ENCODE data around the gene NCAPD2.
A peak's percentile ranks its signal among the peaks of the same experiment; 100 is the strongest.

NCAPD2 gene

GRCh38 chr12:6530576-6531260 lies 36.8 kb downstream of the NCAPD2 start:
- no peak overlapping the region for H3K9ac ChIP-seq (ENCODE audit: low read depth, low read length)
- H3K36me3 ChIP-seq (ENCODE audit: insufficient read depth, low read length): peaks cover 71% of the 10 kb centered on the region
- no peaks in the 10 kb centered on the region for H3K27me3 ChIP-seq (ENCODE audit: insufficient read depth, low read length)
- H3K4me3 ChIP-seq (ENCODE audit: low read length): no peak overlapping the region
- peaks cover 14% of the 10 kb centered on the region for H3K4me1 ChIP-seq (ENCODE audit: insufficient read depth, low read length)
- H3K27ac ChIP-seq (ENCODE audit: low read depth, low read length): no peak overlapping the region
- 96% methylated on average over 18 of the region's 18 CpGs for WGBS
- H3K9me3 ChIP-seq (ENCODE audit: insufficient read depth, low read depth, low read length): no peaks in the 10 kb centered on the region

- Histone ChIP-seq H3K36me3 (ENCODE audit: insufficient read depth, low read length) (peaks cover 71% of the 10 kb centered on the region), H3K27ac (ENCODE audit: low read depth, low read length) (peak overlapping the region; percentile 99), H3K27me3 (ENCODE audit: insufficient read depth, low read length) (no peaks in the 10 kb centered on the region), H3K9ac (ENCODE audit: low read depth, low read length) (peak overlapping the region; percentile 99), H3K9me3 (ENCODE audit: insufficient read depth, low read depth, low read length) (no peaks in the 10 kb centered on the region), H3K4me1 (ENCODE audit: insufficient read depth, low read length) (peaks cover 20% of the 10 kb centered on the region), H3K4me3 (ENCODE audit: low read length) (peak overlapping the region; percentile 97)
- WGBS: 35% methylated on average over 20 of the region's 20 CpGs
Observed at GRCh38 chr12:6532051-6532926, 38.4 kb downstream of the NCAPD2 start.

GRCh38 chr12:6532927-6533652 lies 39.2 kb downstream of the NCAPD2 start:
- Histone ChIP-seq H3K9ac (ENCODE audit: low read depth, low read length) (peak overlapping the region; percentile 99), H3K36me3 (ENCODE audit: insufficient read depth, low read length) (peaks cover 71% of the 10 kb centered on the region)

GRCh38 chr12:6533653-6533922 lies 39.7 kb downstream of the NCAPD2 start:
- Histone ChIP-seq H3K9me3 (ENCODE audit: insufficient read depth, low read depth, low read length) (no peaks in the 10 kb centered on the region), H3K4me3 (ENCODE audit: low read length) (peak overlapping the region; percentile 97), H3K27me3 (ENCODE audit: insufficient read depth, low read length) (no peaks in the 10 kb centered on the region), H3K36me3 (ENCODE audit: insufficient read depth, low read length) (peaks cover 71% of the 10 kb centered on the region), H3K27ac (ENCODE audit: low read depth, low read length) (peak overlapping the region; percentile 99), H3K4me1 (ENCODE audit: insufficient read depth, low read length) (peaks cover 20% of the 10 kb centered on the region), H3K9ac (ENCODE audit: low read depth, low read length) (peak overlapping the region; percentile 99)
- 2% methylated on average over 8 of the region's 9 CpGs for WGBS

More at GRCh38 chr12:6532927-6533652, 39.2 kb downstream of the NCAPD2 start:
- no peaks in the 10 kb centered on the region for H3K9me3 ChIP-seq (ENCODE audit: insufficient read depth, low read depth, low read length)
- H3K27me3 ChIP-seq (ENCODE audit: insufficient read depth, low read length): no peaks in the 10 kb centered on the region
- peak overlapping the region; percentile 99 for H3K27ac ChIP-seq (ENCODE audit: low read depth, low read length)
- WGBS: 3% methylated on average over 14 of the region's 14 CpGs
- H3K4me3 ChIP-seq (ENCODE audit: low read length): peak overlapping the region; percentile 97
- peaks cover 20% of the 10 kb centered on the region for H3K4me1 ChIP-seq (ENCODE audit: insufficient read depth, low read length)

GRCh38 chr12:6533923-6534694 lies 40.2 kb downstream of the NCAPD2 start, which contains the start of gene GAPDH:
Gene GAPDH (plus strand): TSS chr12:6534517. CDS start chr12:6534833, 316 bp downstream.
- under 1% methylated on average over 62 of the region's 62 CpGs for WGBS
- H3K4me3 ChIP-seq (ENCODE audit: low read length): peak within 1 kb of the TSS; percentile 97
- no peaks in the 10 kb centered on the region for H3K9me3 ChIP-seq (ENCODE audit: insufficient read depth, low read depth, low read length)
- H3K27me3 ChIP-seq (ENCODE audit: insufficient read depth, low read length): no peaks in the 10 kb centered on the region
- H3K27ac ChIP-seq (ENCODE audit: low read depth, low read length): peak within 1 kb of the TSS; percentile 99
- H3K9ac ChIP-seq (ENCODE audit: low read depth, low read length): peak within 1 kb of the TSS; percentile 99
- peaks cover 70% of the 10 kb centered on the region for H3K36me3 ChIP-seq (ENCODE audit: insufficient read depth, low read length)
- H3K4me1 ChIP-seq (ENCODE audit: insufficient read depth, low read length): peaks cover 20% of the 10 kb centered on the region

GRCh38 chr12:6534695-6534944 lies 40.7 kb downstream of the NCAPD2 start:
- 1% methylated on average over 24 of the region's 25 CpGs for WGBS
- Histone ChIP-seq H3K27ac (ENCODE audit: low read depth, low read length) (peak overlapping the region; percentile 99), H3K27me3 (ENCODE audit: insufficient read depth, low read length) (no peaks in the 10 kb centered on the region), H3K9me3 (ENCODE audit: insufficient read depth, low read depth, low read length) (no peaks in the 10 kb centered on the region), H3K36me3 (ENCODE audit: insufficient read depth, low read length) (peaks cover 66% of the 10 kb centered on the region), H3K9ac (ENCODE audit: low read depth, low read length) (peak overlapping the region; percentile 99), H3K4me3 (ENCODE audit: low read length) (peak overlapping the region; percentile 97), H3K4me1 (ENCODE audit: insufficient read depth, low read length) (peaks cover 20% of the 10 kb centered on the region)

GRCh38 chr12:6534945-6535696 lies 41.2 kb downstream of the NCAPD2 start:
- H3K27me3 ChIP-seq (ENCODE audit: insufficient read depth, low read length): no peaks in the 10 kb centered on the region
- peak overlapping the region; percentile 97 for H3K4me3 ChIP-seq (ENCODE audit: low read length)
- H3K36me3 ChIP-seq (ENCODE audit: insufficient read depth, low read length): peaks cover 64% of the 10 kb centered on the region
- under 1% methylated on average over 52 of the region's 52 CpGs for WGBS
- peaks cover 20% of the 10 kb centered on the region for H3K4me1 ChIP-seq (ENCODE audit: insufficient read depth, low read length)
- no peaks in the 10 kb centered on the region for H3K9me3 ChIP-seq (ENCODE audit: insufficient read depth, low read depth, low read length)
- H3K9ac ChIP-seq (ENCODE audit: low read depth, low read length): peak overlapping the region; percentile 99
- peak overlapping the region; percentile 99 for H3K27ac ChIP-seq (ENCODE audit: low read depth, low read length)

- WGBS: 4% methylated on average over 6 of the region's 6 CpGs
- Histone ChIP-seq H3K4me1 (ENCODE audit: insufficient read depth, low read length) (peaks cover 20% of the 10 kb centered on the region), H3K9me3 (ENCODE audit: insufficient read depth, low read depth, low read length) (no peaks in the 10 kb centered on the region), H3K27me3 (ENCODE audit: insufficient read depth, low read length) (no peaks in the 10 kb centered on the region), H3K9ac (ENCODE audit: low read depth, low read length) (peak overlapping the region; percentile 99), H3K36me3 (ENCODE audit: insufficient read depth, low read length) (peaks cover 59% of the 10 kb centered on the region), H3K4me3 (ENCODE audit: low read length) (peak overlapping the region; percentile 97), H3K27ac (ENCODE audit: low read depth, low read length) (peak overlapping the region; percentile 99)
Observed at GRCh38 chr12:6535697-6535946, 41.7 kb downstream of the NCAPD2 start.

GRCh38 chr12:6535960-6536847 lies 42.3 kb downstream of the NCAPD2 start:
- H3K27me3 ChIP-seq (ENCODE audit: insufficient read depth, low read length): no peaks in the 10 kb centered on the region
- 72% methylated on average over 10 of the region's 10 CpGs for WGBS
- peak overlapping the region; percentile 99 for H3K9ac ChIP-seq (ENCODE audit: low read depth, low read length)
- peaks cover 25% of the 10 kb centered on the region for H3K4me1 ChIP-seq (ENCODE audit: insufficient read depth, low read length)
- peaks cover 53% of the 10 kb centered on the region for H3K36me3 ChIP-seq (ENCODE audit: insufficient read depth, low read length)
- H3K9me3 ChIP-seq (ENCODE audit: insufficient read depth, low read depth, low read length): no peaks in the 10 kb centered on the region
- H3K27ac ChIP-seq (ENCODE audit: low read depth, low read length): peak overlapping the region; percentile 99
- peak overlapping the region; percentile 97 for H3K4me3 ChIP-seq (ENCODE audit: low read length)

Measured in HUES64 (cell line).